H9 (cell line): ENCODE results near the gene FAM177B. TPM values are rescaled to one million over a fixed set of nuclear protein-coding genes. Genes with fewer than 3 reads are reported as not detected.

ENCODE experiments used
- DNase-seq: peaks from one replicate; pipeline ENCODE4 v3.0.0-alpha.2; 2017
- H2AFZ ChIP-seq: one replicate; pipeline ENCODE4 v1.6.1; 2013; ENCODE audit warnings: mild to moderate bottlenecking, low read length, control low read depth, moderate library complexity
- H2AK5ac ChIP-seq: 2 replicates; pipeline ENCODE4 v1.6.1; 2013; ENCODE audit warnings: low read length, control low read depth, mixed read lengths; ENCODE audit not compliant: insufficient read length
- H2BK120ac ChIP-seq: one replicate; pipeline ENCODE4 v1.6.1; 2013; ENCODE audit warnings: low read depth, mild to moderate bottlenecking, low read length, control low read depth, inconsistent platforms; ENCODE audit not compliant: poor library complexity, severe bottlenecking
- H2BK12ac ChIP-seq: 2 replicates; pipeline ENCODE4 v1.6.1; 2013; ENCODE audit warnings: low read length, control low read depth, mixed read lengths, low read depth; ENCODE audit not compliant: insufficient read length
- H2BK15ac ChIP-seq: 2 replicates; pipeline ENCODE4 v1.6.1; 2013; ENCODE audit warnings: low read depth, low read length, control low read depth
- H2BK20ac ChIP-seq: one replicate; pipeline ENCODE4 v1.6.1; 2013; ENCODE audit warnings: low read depth, mild to moderate bottlenecking, low read length, control low read depth, inconsistent platforms; ENCODE audit not compliant: poor library complexity, severe bottlenecking
- H2BK5ac ChIP-seq: 2 replicates; pipeline ENCODE4 v1.6.1; 2013; ENCODE audit warnings: low read length, control low read depth, mixed read lengths; ENCODE audit not compliant: insufficient read length
- H3K14ac ChIP-seq: 2 replicates; pipeline ENCODE4 v1.6.1; 2013; ENCODE audit warnings: low read length, control low read depth; ENCODE audit not compliant: insufficient read depth
- H3K18ac ChIP-seq: 2 replicates; pipeline ENCODE4 v1.6.1; 2013; ENCODE audit warnings: low read depth, mild to moderate bottlenecking, mixed read lengths, low read length, control low read depth; ENCODE audit not compliant: insufficient read length
- H3K23ac ChIP-seq: 2 replicates; pipeline ENCODE4 v1.6.1; 2013; ENCODE audit warnings: low read length, control low read depth, mixed read lengths, low read depth; ENCODE audit not compliant: insufficient read length
- H3K23me2 ChIP-seq: 2 replicates; pipeline ENCODE4 v1.6.1; 2013; ENCODE audit warnings: low read depth, mild to moderate bottlenecking, mixed read lengths, low read length, control low read depth; ENCODE audit not compliant: insufficient read length, poor library complexity, severe bottlenecking
- H3K27ac ChIP-seq: 2 replicates; pipeline ENCODE4 v1.5.1; 2013; ENCODE audit warnings: low read length, control low read depth, mixed read lengths, low read depth; ENCODE audit not compliant: insufficient read length
- H3K27me3 ChIP-seq: 2 replicates; pipeline ENCODE4 v1.6.1; 2013; ENCODE audit warnings: low read length, control low read depth, inconsistent platforms; ENCODE audit not compliant: insufficient read depth
- H3K4ac ChIP-seq: 2 replicates; pipeline ENCODE4 v1.6.1; 2013; ENCODE audit warnings: low read depth, mild to moderate bottlenecking, control low read depth, inconsistent platforms, low read length, moderate library complexity
- H3K4me1 ChIP-seq: 2 replicates; pipeline ENCODE4 v1.6.1; 2013; ENCODE audit warnings: low read length, control low read depth, inconsistent platforms; ENCODE audit not compliant: insufficient read depth
- H3K4me2 ChIP-seq: 2 replicates; pipeline ENCODE4 v1.6.1; 2013; ENCODE audit warnings: low read length, control low read depth, mixed read lengths; ENCODE audit not compliant: insufficient read length, insufficient read depth
- H3K56ac ChIP-seq: 2 replicates; pipeline ENCODE4 v1.6.1; 2013; ENCODE audit warnings: low read depth, mild to moderate bottlenecking, mixed read lengths, low read length, control low read depth; ENCODE audit not compliant: insufficient read length
- H3K79me1 ChIP-seq: 2 replicates; pipeline ENCODE4 v1.6.1; 2013; ENCODE audit warnings: low read depth, mild to moderate bottlenecking, moderate library complexity, low read length, control low read depth, inconsistent platforms; ENCODE audit not compliant: insufficient read depth, poor library complexity, severe bottlenecking
- H3K79me2 ChIP-seq: 2 replicates; pipeline ENCODE4 v1.6.1; 2013; ENCODE audit warnings: low read length, control low read depth, inconsistent platforms; ENCODE audit not compliant: insufficient read depth
- H3K9ac ChIP-seq: 2 replicates; pipeline ENCODE4 v1.6.1; 2013; ENCODE audit warnings: low read length, control low read depth, mixed read lengths; ENCODE audit not compliant: insufficient read length; ENCODE audit errors: extremely low read depth
- H3K9me3 ChIP-seq: one replicate; pipeline ENCODE4 v1.6.1; 2013; ENCODE audit warnings: low read depth, low read length, inconsistent platforms; ENCODE audit not compliant: control insufficient read depth
- H3T11ph ChIP-seq: one replicate; pipeline ENCODE4 v1.6.1; 2013; ENCODE audit warnings: mild to moderate bottlenecking, low read length, control low read depth, inconsistent platforms
- H4K20me1 ChIP-seq: one replicate; pipeline ENCODE4 v1.6.1; 2013; ENCODE audit not compliant: control insufficient read depth, insufficient read length, insufficient read depth
- H4K5ac ChIP-seq: 2 replicates; pipeline ENCODE4 v1.6.1; 2013; ENCODE audit warnings: low read depth, mild to moderate bottlenecking, mixed read lengths, low read length, control low read depth; ENCODE audit not compliant: insufficient read length
- H4K8ac ChIP-seq: replicated peaks from 2 replicates; pipeline ENCODE4 v1.6.1; 2013; ENCODE audit warnings: low read length, control low read depth, mixed read lengths, low read depth; ENCODE audit not compliant: insufficient read length
- H4K91ac ChIP-seq: 2 replicates; pipeline ENCODE4 v1.6.1; 2013; ENCODE audit warnings: low read depth, mild to moderate bottlenecking, moderate library complexity, mixed read lengths, low read length, control low read depth; ENCODE audit not compliant: insufficient read length
- H3K27ac Mint-ChIP-seq, 3 experiments: 2 replicates in 2 of 3; 3 replicates in 1 of 3; pipeline ENCODE4 v1.8.0; 2020 to 2021; ENCODE audit warnings: mixed read lengths in 3 of 3, mild to moderate bottlenecking in 1 of 3, moderate library complexity in 1 of 3
- H3K27me3 Mint-ChIP-seq: 2 replicates; pipeline ENCODE4 v1.8.0; 2021; ENCODE audit warnings: low read depth, mild to moderate bottlenecking, moderate library complexity, mixed read lengths
- H3K36me3 Mint-ChIP-seq, 3 experiments: 2 replicates in 2 of 3; 3 replicates in 1 of 3; pipeline ENCODE4 v1.8.0; 2020 to 2021; ENCODE audit warnings: low read depth in 3 of 3, mixed read lengths in 3 of 3; ENCODE audit not compliant: insufficient read depth in 1 of 3
- H3K4me1 Mint-ChIP-seq, 2 experiments: 2 replicates each; pipeline ENCODE4 v1.8.0; 2020; ENCODE audit warnings: mixed read lengths in 2 of 2
- H3K4me3 Mint-ChIP-seq, 2 experiments: 2 replicates in 1 of 2; 3 replicates in 1 of 2; pipeline ENCODE4 v1.8.0; 2020 to 2021; ENCODE audit warnings: mild to moderate bottlenecking in 2 of 2, mixed read lengths in 2 of 2, moderate library complexity in 1 of 2
- H3K9me3 Mint-ChIP-seq, 2 experiments: 2 replicates in 1 of 2; 3 replicates in 1 of 2; pipeline ENCODE4 v1.8.0; 2020; ENCODE audit warnings: mild to moderate bottlenecking in 2 of 2, mixed read lengths in 2 of 2, moderate library complexity in 1 of 2
- CTCF ChIP-seq: fragments of 200-600 bp; sonication (generic); conservative IDR thresholded peaks from 3 replicates; pipeline ENCODE4 v1.8.0; 2021; ENCODE audit warnings: antibody characterized with exemption, mild to moderate bottlenecking
- WGBS: extraction: QIAGEN DNeasy Blood & Tissue Kit; methylation state at CpG from one replicate; pipeline ENCODE4 v1.1.7; 2013; ENCODE audit warnings: missing lambda C conversion rate, low lambda C conversion rate, mixed read lengths; ENCODE audit not compliant: insufficient read length; ENCODE audit errors: extremely low coverage; 5-methylcytosine and 5-hydroxymethylcytosine counted together
- total RNA-seq: library from RNA; stranded (reverse); gene quantifications from 2 replicates; pipeline ENCODE4 v1.2.1, GENCODE V29; 2021

The FAM177B gene
- total RNA-seq, 1 experiment from 2014 or later = not detected

GRCh38 chr1:222730866-222731265, 6.1 kb upstream of the FAM177B start:
- H3K36me3 Mint-ChIP-seq = peaks cover 11 to 56% (median 55%) of the 10 kb centered on the region in 3 experiments; a peak in 6 of 7 replicates
- TF ChIP-seq CTCF = no peak

More at GRCh38 chr1:222730866-222731265, 6.1 kb upstream of the FAM177B start:
- Histone ChIP-seq H4K8ac (no peak overlapping the region), H3T11ph (no peak overlapping the region), H3K23me2 (no peaks in the 10 kb centered on the region), H2BK20ac (no peak overlapping the region), H3K4me2 (no peak overlapping the region), H4K91ac (no peak overlapping the region), H3K27ac (no peak overlapping the region), H3K14ac (no peak overlapping the region), H2BK12ac (no peak overlapping the region), H3K79me1 (no peaks in the 10 kb centered on the region), H3K9ac (no peak overlapping the region), H3K4me1 (no peaks in the 10 kb centered on the region), H3K79me2 (no peaks in the 10 kb centered on the region), H2BK120ac (no peak overlapping the region), H2BK15ac (no peak overlapping the region), H3K56ac (no peak overlapping the region), H2AFZ (no peak overlapping the region), H3K27me3 (no peaks in the 10 kb centered on the region), H3K4ac (no peak overlapping the region), H3K18ac (no peak overlapping the region), H4K20me1 (no peaks in the 10 kb centered on the region), H4K5ac (no peak overlapping the region), H2AK5ac (no peak overlapping the region), H2BK5ac (no peak overlapping the region), H3K23ac (no peak overlapping the region), H3K9me3 (no peaks in the 10 kb centered on the region)
- no peak overlapping the region for H3K4me3 Mint-ChIP-seq
- peaks cover 2 to 3% of the 10 kb centered on the region in 2 experiments for H3K4me1 Mint-ChIP-seq
- peak overlapping the region in 1 of 3 experiments; percentile 26; a peak in 1 of 7 replicates for H3K27ac Mint-ChIP-seq
- no peaks in the 10 kb centered on the region for H3K27me3 Mint-ChIP-seq
- DNase-seq = no peak
- no peaks in the 10 kb centered on the region for H3K9me3 Mint-ChIP-seq
- WGBS = no CpG with 5 or more reads among the region's 1 CpG
